Measurements from ENCODE around the gene MYO9B. TPM values are rescaled to one million over a fixed set of nuclear protein-coding genes. Genes with fewer than 3 reads are reported as not detected.
A peak's percentile ranks its signal among the peaks of the same experiment; 100 is the strongest.

MYO9B gene
- total and polyA plus RNA-seq, 7 donors: 24.6 to 95.0 (median 48.2) TPM

- TF ChIP-seq CTCF (IDR thresholded peaks at IDR 0.05) (no peak), POLR2A (IDR thresholded peaks at IDR 0.05) (no peak), POLR2AphosphoS5 (IDR thresholded peaks at IDR 0.05) (no peak), EP300 (IDR thresholded peaks at IDR 0.05) (no peak)
- Histone ChIP-seq H3K36me3 (no peaks in the 10 kb centered on the region), H3K4me1 (no peaks in the 10 kb centered on the region), H3K27ac (no peak overlapping the region), H3K4me3 (no peak overlapping the region), H3K27me3 (no peaks in the 10 kb centered on the region), H3K9me3 (peaks cover 0 to 5% (median 0%) of the 10 kb centered on the region in 4 donors)
- 92 to 95% methylated on average over 9 of the region's 9 CpGs for WGBS, 2 donors
- no peak for DNase-seq
- intact Hi-C loops (cut with DNase I): no loop called here
These were observed 183.7 kb downstream of the MYO9B start for GRCh38 chr19:17259118-17259780.

- DNase-seq: no peak
- 75 to 82% methylated on average over 1 of the region's 1 CpG for WGBS, 2 donors
- Histone ChIP-seq H3K27ac (no peak overlapping the region), H3K27me3 (no peaks in the 10 kb centered on the region), H3K9me3 (peaks cover 0 to 5% (median 0%) of the 10 kb centered on the region in 4 donors), H3K4me1 (no peaks in the 10 kb centered on the region), H3K36me3 (no peaks in the 10 kb centered on the region), H3K4me3 (no peak overlapping the region)
- intact Hi-C loops (cut with DNase I): no loop called here
- no peak for TF ChIP-seq CTCF (IDR thresholded peaks at IDR 0.05)
- no peak for TF ChIP-seq POLR2A (IDR thresholded peaks at IDR 0.05)
- no peak for TF ChIP-seq POLR2AphosphoS5 (IDR thresholded peaks at IDR 0.05)
- no peak for TF ChIP-seq EP300 (IDR thresholded peaks at IDR 0.05)
These were observed 184.4 kb downstream of the MYO9B start for GRCh38 chr19:17259934-17260333.

- H3K27ac ChIP-seq: no peak overlapping the region
- no peaks in the 10 kb centered on the region for H3K4me1 ChIP-seq
- H3K9me3 ChIP-seq: peaks cover 0 to 5% (median 0%) of the 10 kb centered on the region in 4 donors
- WGBS, 2 donors: 8 to 23% methylated on average over 15 of the region's 15 CpGs
- peak; percentile 89 for DNase-seq
- no peaks in the 10 kb centered on the region for H3K36me3 ChIP-seq
- no peak overlapping the region for H3K4me3 ChIP-seq
- intact Hi-C loops (cut with DNase I): no loop called here
- H3K27me3 ChIP-seq: no peaks in the 10 kb centered on the region
- TF ChIP-seq POLR2A (IDR thresholded peaks at IDR 0.05) (no peak), CTCF (IDR thresholded peaks at IDR 0.05) (peak; percentile 79 to 87 (median 80)), POLR2AphosphoS5 (IDR thresholded peaks at IDR 0.05) (peak in 1 of 4 donors; percentile 10)
These were observed 185.3 kb downstream of the MYO9B start for GRCh38 chr19:17260842-17261325.

GRCh38 chr19:17262557-17262956 lies 187.0 kb downstream of the MYO9B start:
- H3K27me3 ChIP-seq: no peaks in the 10 kb centered on the region
- WGBS, 2 donors: 84 to 91% methylated on average over 16 of the region's 16 CpGs
- DNase-seq: no peak
- TF ChIP-seq CTCF (IDR thresholded peaks at IDR 0.05): no peak
- no peak for TF ChIP-seq POLR2A (IDR thresholded peaks at IDR 0.05)
- no peak for TF ChIP-seq EP300 (IDR thresholded peaks at IDR 0.05)
- no peak for TF ChIP-seq POLR2AphosphoS5 (IDR thresholded peaks at IDR 0.05)
- H3K9me3 ChIP-seq: peaks cover 0 to 5% (median 0%) of the 10 kb centered on the region in 4 donors
- peaks cover 0 to 1% (median 0%) of the 10 kb centered on the region in 4 donors for H3K4me1 ChIP-seq
- H3K27ac ChIP-seq: no peak overlapping the region
- no peaks in the 10 kb centered on the region for H3K36me3 ChIP-seq
- intact Hi-C loops (cut with DNase I): no loop called here
- H3K4me3 ChIP-seq: no peak overlapping the region

Other genes starting within 250 kb of the MYO9B start
- gene SIN3B, start 246.4 kb upstream of the MYO9B start, total RNA-seq: 10 to 100 TPM; 23.9 to 67.3 (median 33.5) TPM
- 10 to 100 TPM in 1 of 3 donors, 1 to 10 TPM in 2; 5.1 to 26.1 (median 5.4) TPM for gene SIN3B, start 246.4 kb upstream of the MYO9B start, polyA plus RNA-seq
- gene F2RL3, start 186.8 kb upstream of the MYO9B start, total RNA-seq: 1 to 10 TPM; 1.8 to 3.9 (median 1.9) TPM
- gene F2RL3, start 186.8 kb upstream of the MYO9B start, polyA plus RNA-seq: 1 to 10 TPM in 2 of 3 donors, under 1 TPM in 1; 0.69 to 3.5 (median 2.4) TPM
- 10 to 100 TPM in 1 of 4 donors, 1 to 10 TPM in 3; 2.4 to 14.4 (median 5.1) TPM for gene CPAMD8, start 49.0 kb upstream of the MYO9B start, total RNA-seq
- gene CPAMD8, start 49.0 kb upstream of the MYO9B start, polyA plus RNA-seq: 1 to 10 TPM in 2 of 3 donors, under 1 TPM in 1; 0.60 to 2.3 (median 1.8) TPM
- 10 to 100 TPM in 2 of 4 donors, 1 to 10 TPM in 2; 6.7 to 14.1 (median 11.1) TPM for gene HAUS8, start 325 bp upstream of the MYO9B start, total RNA-seq
- 10 to 100 TPM in 2 of 3 donors, 1 to 10 TPM in 1; 9.6 to 14.8 (median 10.4) TPM for gene HAUS8, start 325 bp upstream of the MYO9B start, polyA plus RNA-seq
- 10 to 100 TPM; 22.5 to 45.3 (median 37.8) TPM for gene USE1, start 139.6 kb downstream of the MYO9B start, total RNA-seq
- gene USE1, start 139.6 kb downstream of the MYO9B start, polyA plus RNA-seq: 10 to 100 TPM; 34.2 to 38.3 (median 34.7) TPM
- gene OCEL1, start 150.4 kb downstream of the MYO9B start, total RNA-seq: 10 to 100 TPM in 2 of 4 donors, 1 to 10 TPM in 2; 7.5 to 15.8 (median 9.6) TPM
- gene OCEL1, start 150.4 kb downstream of the MYO9B start, polyA plus RNA-seq: 10 to 100 TPM; 33.0 to 79.8 (median 49.9) TPM
- 10 to 100 TPM; 21.6 to 32.6 (median 27.8) TPM for gene NR2F6, start 170.1 kb downstream of the MYO9B start, total RNA-seq
- 10 to 100 TPM; 45.0 to 72.1 (median 59.5) TPM for gene NR2F6, start 170.1 kb downstream of the MYO9B start, polyA plus RNA-seq
- 10 to 100 TPM in 1 of 4 donors, 1 to 10 TPM in 3; 1.6 to 18.6 (median 4.4) TPM for gene USHBP1, start 189.0 kb downstream of the MYO9B start, total RNA-seq
- gene USHBP1, start 189.0 kb downstream of the MYO9B start, polyA plus RNA-seq: 1 to 10 TPM in 1 of 3 donors, under 1 TPM in 2; 0.23 to 2.1 (median 0.60) TPM
- 100 to 1,000 TPM in 2 of 4 donors, 10 to 100 TPM in 2; 90.0 to 101 (median 98.7) TPM for gene BABAM1, start 191.7 kb downstream of the MYO9B start, total RNA-seq
- 10 to 100 TPM; 71.4 to 87.1 (median 83.7) TPM for gene BABAM1, start 191.7 kb downstream of the MYO9B start, polyA plus RNA-seq
- gene ANKLE1, start 206.1 kb downstream of the MYO9B start, total RNA-seq: 1 to 10 TPM in 1 of 4 donors, under 1 TPM in 3; 0.49 to 1.1 (median 0.63) TPM
- gene ANKLE1, start 206.1 kb downstream of the MYO9B start, polyA plus RNA-seq: 1 to 10 TPM in 1 of 3 donors, not detected in 2; 1.3 TPM
- 10 to 100 TPM; 15.5 to 21.9 (median 18.8) TPM for gene ABHD8, start 227.6 kb downstream of the MYO9B start, total RNA-seq
- gene ABHD8, start 227.6 kb downstream of the MYO9B start, polyA plus RNA-seq: 1 to 10 TPM; 4.2 to 9.0 (median 7.4) TPM
- 100 to 1,000 TPM; 174 to 390 (median 267) TPM for gene MRPL34, start 230.1 kb downstream of the MYO9B start, total RNA-seq
- 100 to 1,000 TPM; 217 to 476 (median 275) TPM for gene MRPL34, start 230.1 kb downstream of the MYO9B start, polyA plus RNA-seq
- gene DDA1, start 233.8 kb downstream of the MYO9B start, total RNA-seq: 10 to 100 TPM in 2 of 4 donors, 1 to 10 TPM in 2; 6.1 to 10.3 (median 8.7) TPM
- gene DDA1, start 233.8 kb downstream of the MYO9B start, polyA plus RNA-seq: 100 to 1,000 TPM in 1 of 3 donors, 10 to 100 TPM in 2; 57.1 to 101 (median 82.6) TPM

Data from sigmoid colon (tissue), 7 donors.